ENCODE data around the gene ADSS1.

DNA sequence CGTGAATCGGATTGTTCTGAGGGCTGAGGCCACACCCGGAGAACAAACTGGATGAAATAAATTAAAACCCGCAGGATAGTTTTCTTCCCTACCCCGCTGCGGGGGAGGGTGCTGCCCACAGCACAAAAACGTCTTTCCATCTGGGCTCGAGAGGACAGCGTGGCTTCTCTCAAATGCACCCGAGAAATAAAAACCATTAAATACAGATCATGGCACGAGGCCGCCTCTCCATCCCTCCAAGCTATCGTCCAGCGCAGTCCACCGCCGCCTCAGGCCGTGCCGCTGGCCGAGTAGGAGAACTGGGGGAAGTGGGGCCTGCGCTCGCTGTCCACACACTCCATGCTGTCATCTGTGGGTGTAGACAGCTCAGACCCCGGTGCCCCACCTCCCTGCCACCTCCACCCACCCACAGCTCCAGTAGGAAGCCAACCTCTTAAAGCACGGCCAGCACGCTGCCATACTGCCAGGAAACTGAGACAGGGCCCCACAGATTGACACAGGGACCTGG, 46.1 kb downstream of the ADSS1 start:
- TF ChIP-seq, protein P1, sequence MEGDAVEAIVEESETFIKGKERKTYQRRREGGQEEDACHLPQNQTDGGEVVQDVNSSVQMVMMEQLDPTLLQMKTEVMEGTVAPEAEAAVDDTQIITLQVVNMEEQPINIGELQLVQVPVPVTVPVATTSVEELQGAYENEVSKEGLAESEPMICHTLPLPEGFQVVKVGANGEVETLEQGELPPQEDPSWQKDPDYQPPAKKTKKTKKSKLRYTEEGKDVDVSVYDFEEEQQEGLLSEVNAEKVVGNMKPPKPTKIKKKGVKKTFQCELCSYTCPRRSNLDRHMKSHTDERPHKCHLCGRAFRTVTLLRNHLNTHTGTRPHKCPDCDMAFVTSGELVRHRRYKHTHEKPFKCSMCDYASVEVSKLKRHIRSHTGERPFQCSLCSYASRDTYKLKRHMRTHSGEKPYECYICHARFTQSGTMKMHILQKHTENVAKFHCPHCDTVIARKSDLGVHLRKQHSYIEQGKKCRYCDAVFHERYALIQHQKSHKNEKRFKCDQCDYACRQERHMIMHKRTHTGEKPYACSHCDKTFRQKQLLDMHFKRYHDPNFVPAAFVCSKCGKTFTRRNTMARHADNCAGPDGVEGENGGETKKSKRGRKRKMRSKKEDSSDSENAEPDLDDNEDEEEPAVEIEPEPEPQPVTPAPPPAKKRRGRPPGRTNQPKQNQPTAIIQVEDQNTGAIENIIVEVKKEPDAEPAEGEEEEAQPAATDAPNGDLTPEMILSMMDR (IDR thresholded peaks at IDR 0.05) = no peak
- TF ChIP-seq POLR2AphosphoS5 (IDR thresholded peaks at IDR 0.05) (no peak), POLR2A (IDR thresholded peaks at IDR 0.05) (no peak)
